PFSK-1 (cell line): ENCODE results near the gene HES4.

Experiments
- FOXP2 ChIP-seq: optimal IDR thresholded peaks from 2 replicates; pipeline ENCODE3; 2011; ENCODE audit warnings: borderline replicate concordance, control low read depth, inconsistent platforms; ENCODE audit not compliant: insufficient read depth; ENCODE audit errors: extremely low read length, extremely low read depth
- POLR2AphosphoS5 ChIP-seq: IDR thresholded peaks from 2 replicates; pipeline ENCODE4 v1.6.1; 2012; ENCODE audit warnings: low read depth, mild to moderate bottlenecking, control low read depth, low read length, moderate library complexity
- SIN3A ChIP-seq: IDR thresholded peaks from 2 replicates; pipeline ENCODE4 v1.6.1; 2012; ENCODE audit warnings: mild to moderate bottlenecking, low read length, moderate library complexity, borderline replicate concordance; ENCODE audit not compliant: insufficient read depth
- TAF1 ChIP-seq: IDR thresholded peaks from 2 replicates; pipeline ENCODE4 v1.6.1; 2012; ENCODE audit warnings: low read length, control low read depth, borderline replicate concordance; ENCODE audit not compliant: insufficient read depth
- TF ChIP-seq, protein P1 (sequence below), 2 experiments: IDR thresholded peaks; 2 replicates each; pipeline versions ENCODE4 v1.6.1 to v1.8.0; 2011 to 2012; ENCODE audit warnings: low read depth in 2 of 2, low read length in 2 of 2, control low read depth in 1 of 2, inconsistent platforms in 1 of 2, mild to moderate bottlenecking in 1 of 2, moderate library complexity in 1 of 2; ENCODE audit not compliant: insufficient read depth in 1 of 2

Gene HES4

DNA sequence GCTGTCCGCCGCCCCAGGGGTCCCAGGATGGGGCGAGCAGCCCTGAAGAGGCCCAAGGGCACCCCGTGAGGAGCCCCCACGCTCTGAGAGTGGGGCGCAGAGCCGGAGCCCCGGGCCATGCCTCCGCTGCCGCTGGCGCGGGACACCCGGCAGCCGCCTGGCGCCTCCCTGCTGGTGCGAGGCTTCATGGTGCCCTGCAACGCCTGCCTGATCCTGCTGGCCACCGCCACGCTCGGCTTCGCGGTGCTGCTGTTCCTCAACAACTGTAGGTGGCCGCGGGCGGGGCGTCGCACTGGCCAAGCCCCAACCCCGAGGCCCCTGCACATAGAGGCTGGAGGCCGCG lies 34.5 kb upstream of the HES4 start:
- TF ChIP-seq FOXP2 (no peak), SIN3A (no peak), POLR2AphosphoS5 (no peak), TAF1 (no peak)
- TF ChIP-seq, protein P1, sequence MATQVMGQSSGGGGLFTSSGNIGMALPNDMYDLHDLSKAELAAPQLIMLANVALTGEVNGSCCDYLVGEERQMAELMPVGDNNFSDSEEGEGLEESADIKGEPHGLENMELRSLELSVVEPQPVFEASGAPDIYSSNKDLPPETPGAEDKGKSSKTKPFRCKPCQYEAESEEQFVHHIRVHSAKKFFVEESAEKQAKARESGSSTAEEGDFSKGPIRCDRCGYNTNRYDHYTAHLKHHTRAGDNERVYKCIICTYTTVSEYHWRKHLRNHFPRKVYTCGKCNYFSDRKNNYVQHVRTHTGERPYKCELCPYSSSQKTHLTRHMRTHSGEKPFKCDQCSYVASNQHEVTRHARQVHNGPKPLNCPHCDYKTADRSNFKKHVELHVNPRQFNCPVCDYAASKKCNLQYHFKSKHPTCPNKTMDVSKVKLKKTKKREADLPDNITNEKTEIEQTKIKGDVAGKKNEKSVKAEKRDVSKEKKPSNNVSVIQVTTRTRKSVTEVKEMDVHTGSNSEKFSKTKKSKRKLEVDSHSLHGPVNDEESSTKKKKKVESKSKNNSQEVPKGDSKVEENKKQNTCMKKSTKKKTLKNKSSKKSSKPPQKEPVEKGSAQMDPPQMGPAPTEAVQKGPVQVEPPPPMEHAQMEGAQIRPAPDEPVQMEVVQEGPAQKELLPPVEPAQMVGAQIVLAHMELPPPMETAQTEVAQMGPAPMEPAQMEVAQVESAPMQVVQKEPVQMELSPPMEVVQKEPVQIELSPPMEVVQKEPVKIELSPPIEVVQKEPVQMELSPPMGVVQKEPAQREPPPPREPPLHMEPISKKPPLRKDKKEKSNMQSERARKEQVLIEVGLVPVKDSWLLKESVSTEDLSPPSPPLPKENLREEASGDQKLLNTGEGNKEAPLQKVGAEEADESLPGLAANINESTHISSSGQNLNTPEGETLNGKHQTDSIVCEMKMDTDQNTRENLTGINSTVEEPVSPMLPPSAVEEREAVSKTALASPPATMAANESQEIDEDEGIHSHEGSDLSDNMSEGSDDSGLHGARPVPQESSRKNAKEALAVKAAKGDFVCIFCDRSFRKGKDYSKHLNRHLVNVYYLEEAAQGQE (IDR thresholded peaks at IDR 0.05; ENCODE audit: insufficient read depth in 1 of 2, low read depth in 2 of 2, low read length in 2 of 2): no peak

- TF ChIP-seq FOXP2: no peak
These were observed 34.0 kb upstream of the HES4 start for GRCh38 chr1:1033731-1034438.

DNA sequence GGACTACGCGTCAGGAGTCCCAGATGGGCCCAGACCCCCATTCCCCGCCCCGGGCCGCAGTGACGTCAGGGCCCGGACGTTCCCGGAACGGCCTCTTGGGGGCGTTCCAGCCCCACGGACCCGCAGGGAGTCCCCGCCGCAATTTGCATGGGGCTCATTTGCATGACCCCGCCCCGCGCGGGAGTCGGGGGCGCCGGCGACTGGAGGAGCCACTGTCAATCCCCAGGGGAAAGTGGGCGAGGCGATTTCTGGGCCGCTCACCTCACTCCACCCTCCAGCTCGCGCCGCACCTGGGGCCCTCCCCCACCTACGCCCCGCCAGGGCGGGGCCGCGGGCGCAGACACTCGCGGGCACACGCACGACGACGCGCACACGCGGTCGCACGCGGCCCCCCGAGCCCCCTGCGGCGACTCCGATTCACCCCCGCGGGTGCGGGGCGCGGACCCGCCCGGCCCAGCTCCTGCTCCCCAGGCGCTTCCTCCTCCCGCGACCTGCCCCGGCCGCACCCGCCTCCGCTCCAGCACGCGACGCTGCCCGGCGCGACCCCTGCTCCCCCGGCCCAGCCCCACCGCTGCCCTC lies 33.2 kb upstream of the HES4 start:
- TF ChIP-seq SIN3A (no peak), FOXP2 (no peak), TAF1 (no peak), POLR2AphosphoS5 (no peak)
- TF ChIP-seq, protein P1 (IDR thresholded peaks at IDR 0.05; ENCODE audit: insufficient read depth in 1 of 2, low read depth in 2 of 2, low read length in 2 of 2): no peak

DNA sequence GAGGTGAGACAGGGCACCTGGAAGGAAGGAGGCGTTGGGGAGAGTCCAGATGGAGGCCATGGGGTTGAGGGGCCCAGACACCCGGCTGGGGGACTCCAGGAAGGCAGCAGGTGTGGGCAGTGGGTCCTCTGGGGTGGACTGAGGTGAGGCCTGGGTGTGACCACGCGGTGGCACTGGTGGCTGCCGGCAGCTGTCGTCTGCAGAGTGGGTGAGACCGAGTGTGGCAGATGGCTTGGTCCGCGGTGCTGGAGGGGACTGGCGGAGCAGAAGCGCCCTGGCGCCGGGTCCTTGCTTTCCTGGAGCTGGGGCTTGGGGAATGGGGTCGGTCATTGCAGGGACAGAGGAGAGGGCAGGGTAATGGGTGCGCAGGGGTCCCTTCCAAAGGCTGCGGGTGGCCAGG lies 32.5 kb upstream of the HES4 start:
- TF ChIP-seq FOXP2: no peak
- TF ChIP-seq, protein P1 (IDR thresholded peaks at IDR 0.05; ENCODE audit: insufficient read depth in 1 of 2, low read depth in 2 of 2, low read length in 2 of 2): no peak
- TF ChIP-seq SIN3A: no peak
- no peak for TF ChIP-seq TAF1
- no peak for TF ChIP-seq POLR2AphosphoS5

DNA sequence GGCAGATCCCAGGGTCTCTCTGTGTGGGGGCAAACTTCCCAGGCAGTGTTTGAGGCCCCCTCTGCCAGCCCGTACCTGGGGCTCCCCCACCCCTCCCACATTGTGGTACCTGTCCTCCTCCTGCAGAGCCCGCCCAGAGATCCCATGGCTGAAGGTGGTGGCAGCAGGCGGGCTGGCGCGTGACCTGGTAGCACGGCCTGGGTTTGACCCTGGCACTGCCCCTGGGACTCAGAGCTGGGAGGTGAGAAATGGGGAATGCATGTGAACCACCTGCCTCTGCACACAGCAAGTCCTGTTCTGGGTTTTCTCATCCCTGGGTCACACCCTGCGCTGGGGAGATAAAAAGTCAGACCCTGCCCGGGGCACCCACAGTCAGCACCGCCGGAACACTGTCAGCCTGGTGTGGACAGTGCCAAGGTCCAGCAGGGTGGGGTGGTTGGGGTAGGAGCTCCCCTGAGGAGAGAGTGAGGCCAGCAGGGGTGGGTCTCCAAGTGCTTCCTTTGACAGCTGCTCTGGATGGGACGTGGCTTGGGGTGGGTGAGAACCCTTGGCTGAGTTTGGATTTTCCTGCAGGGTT lies 31.9 kb upstream of the HES4 start:
- no peak for TF ChIP-seq SIN3A
- TF ChIP-seq POLR2AphosphoS5: no peak
- TF ChIP-seq TAF1: no peak
- TF ChIP-seq FOXP2: no peak
- TF ChIP-seq, protein P1 (IDR thresholded peaks at IDR 0.05; ENCODE audit: insufficient read depth in 1 of 2, low read depth in 2 of 2, low read length in 2 of 2): no peak
